ENCODE data around the gene PTPN1.
"Not testable (repeated sequence)": the region's sequence is repeated elsewhere in the genome, so short reads cannot be mapped to it uniquely, and the experiment has no call there.

Gene PTPN1

DNA sequence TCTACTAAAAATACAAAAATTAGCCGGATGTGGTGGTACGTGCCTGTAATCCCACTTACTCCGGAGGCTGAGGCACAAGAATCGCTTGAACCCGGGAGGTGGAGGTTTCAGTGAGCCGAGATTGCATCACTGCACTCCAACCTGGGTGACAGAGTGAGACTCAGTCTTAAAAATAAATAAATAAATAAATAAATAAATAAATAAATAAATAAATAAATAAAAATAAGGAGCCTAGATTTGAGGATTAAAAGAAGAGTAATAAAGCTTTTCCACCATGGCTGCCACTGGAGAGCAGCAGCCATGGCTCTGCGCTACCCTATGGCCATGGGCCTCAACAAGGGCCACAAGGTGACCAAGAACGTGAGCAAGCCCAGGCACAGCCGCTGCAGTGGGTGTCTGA, 110.3 kb downstream of the PTPN1 start:
- DNase-seq: not testable (repeated sequence)

DNA sequence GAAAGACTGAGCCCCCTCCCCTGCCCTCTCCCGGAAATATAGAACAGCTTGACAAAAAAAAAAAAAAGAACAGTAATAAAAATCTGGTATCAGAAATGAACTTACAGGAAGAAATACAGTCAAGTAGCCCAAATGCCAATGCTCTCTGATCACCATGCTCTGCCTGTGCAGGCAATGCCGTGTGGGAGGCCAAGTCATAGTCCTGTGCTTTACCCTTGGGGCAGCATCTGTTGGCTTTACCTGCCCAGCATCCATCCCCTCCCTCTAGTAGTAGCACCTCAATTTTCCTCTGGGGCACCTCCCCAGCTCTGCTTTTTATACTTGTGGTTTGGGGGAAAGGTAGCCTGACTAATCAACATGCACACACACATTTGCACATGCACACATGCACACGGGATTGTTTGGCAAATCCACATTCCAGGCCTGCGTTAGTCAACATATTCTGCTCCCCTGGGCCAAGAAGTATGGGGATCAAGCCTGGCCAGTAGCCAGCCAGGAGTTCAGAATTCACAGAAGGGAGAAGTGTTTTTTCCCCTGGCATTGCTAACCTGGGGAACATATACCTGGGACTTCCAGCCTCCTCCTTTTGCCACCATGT, 111.0 kb downstream of the PTPN1 start:
- DNase-seq: no peak

DNA sequence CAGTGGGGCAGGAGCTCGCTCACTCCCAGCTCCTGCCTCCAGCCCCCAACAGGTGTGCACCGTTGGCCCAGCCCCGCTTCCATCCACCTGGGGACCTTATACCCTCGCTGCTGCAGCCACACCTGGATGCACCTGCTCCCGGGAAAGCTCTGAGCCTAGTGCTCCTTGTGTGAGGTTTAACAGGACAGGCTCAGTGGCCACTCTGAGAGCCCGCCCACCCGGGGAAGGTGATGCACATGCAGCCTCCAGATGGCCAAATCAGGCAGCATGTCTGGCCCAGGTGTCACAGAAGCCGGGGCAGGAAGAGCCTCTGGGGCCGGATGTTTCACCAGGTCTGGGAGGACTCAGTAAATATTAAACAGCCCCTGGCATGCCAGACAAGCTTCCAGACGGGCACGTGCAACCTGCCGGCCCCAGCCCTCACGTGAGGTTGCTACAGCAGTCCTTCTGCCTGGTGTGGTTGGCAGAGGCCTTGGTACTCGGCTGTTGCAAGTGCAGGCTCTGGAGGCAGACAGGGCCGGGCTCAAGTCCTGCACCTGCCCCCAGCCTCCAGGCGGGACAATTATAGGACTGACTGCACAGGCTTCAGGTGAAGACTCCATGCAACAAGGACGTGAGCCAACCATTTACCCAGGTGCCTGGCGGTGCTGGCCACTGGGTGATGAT, 114.3 kb downstream of the PTPN1 start:
- no peak for DNase-seq

DNA sequence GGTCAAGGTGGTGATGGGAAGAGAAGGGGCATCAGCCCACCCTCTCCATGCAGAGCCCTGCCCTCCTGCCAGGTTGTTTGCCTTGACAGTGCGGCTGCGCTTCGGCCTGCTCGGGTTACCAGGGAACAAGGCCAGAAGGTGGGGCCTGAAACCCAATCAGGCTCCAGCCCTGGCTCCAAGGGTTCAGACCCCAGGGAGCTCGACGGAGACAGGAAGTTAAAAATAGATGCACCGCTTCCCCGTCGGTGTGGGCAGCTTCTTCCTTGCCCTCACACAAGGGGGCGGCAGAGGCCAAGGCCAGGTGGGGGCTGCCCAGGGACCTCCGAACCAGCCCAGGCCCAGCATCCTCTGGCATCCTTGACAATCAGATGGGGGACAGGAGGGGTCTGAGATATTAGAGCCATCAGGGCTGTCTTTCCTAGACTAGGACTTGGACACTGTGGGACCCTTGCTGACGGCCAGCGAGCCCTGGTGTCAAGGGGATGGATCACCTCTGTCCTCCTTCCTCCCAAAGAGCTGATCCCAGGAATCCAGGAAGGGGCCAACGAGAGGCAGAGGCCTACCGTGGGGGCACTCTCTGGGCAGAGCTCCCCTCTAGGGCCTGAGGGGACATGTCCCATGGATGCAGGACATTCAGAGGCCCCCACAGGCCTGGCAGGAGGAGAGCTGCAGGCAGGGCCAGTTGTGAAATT, 115.9 kb downstream of the PTPN1 start:
- DNase-seq: peak; percentile 21 to 40

DNA sequence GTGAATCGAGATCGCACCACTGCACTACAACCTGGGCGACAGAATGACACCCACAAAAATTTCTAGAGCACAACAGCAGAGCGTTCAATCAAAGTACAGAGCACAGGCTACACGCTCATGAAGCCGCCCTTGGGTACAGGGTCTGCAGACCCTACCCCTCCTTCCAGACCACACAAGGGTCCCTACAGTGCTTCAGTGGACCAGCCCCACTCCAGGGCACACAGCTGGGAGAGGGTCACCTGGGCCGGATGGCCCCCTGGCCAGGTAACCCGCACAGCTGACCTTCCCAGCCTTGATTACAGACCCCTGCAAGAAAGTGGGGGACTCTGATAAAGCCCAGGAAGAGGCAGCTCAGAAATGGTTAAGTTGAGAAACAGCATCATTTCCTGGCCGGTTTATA, 117.6 kb downstream of the PTPN1 start:
- DNase-seq: no peak

DNA sequence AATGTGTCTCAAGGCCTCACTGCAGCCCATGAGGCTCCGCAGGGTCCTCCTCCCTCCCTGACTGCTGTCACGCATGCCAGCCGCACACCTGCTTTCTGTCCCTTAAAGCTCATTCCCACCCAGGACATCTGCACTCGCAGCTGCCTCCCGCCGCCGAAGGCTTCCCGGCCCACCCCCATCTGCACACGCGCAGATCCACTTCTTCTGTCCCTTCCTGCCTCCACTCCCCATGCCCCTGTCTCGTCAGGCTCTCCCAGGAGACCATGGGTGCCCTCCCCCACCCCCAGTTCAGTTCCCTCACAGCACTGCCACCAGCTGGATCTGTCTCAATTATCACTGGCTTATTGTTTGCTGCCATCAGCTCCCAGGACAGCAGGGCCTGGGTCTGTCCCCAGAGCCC, 118.1 kb downstream of the PTPN1 start:
- no peak for DNase-seq

DNA sequence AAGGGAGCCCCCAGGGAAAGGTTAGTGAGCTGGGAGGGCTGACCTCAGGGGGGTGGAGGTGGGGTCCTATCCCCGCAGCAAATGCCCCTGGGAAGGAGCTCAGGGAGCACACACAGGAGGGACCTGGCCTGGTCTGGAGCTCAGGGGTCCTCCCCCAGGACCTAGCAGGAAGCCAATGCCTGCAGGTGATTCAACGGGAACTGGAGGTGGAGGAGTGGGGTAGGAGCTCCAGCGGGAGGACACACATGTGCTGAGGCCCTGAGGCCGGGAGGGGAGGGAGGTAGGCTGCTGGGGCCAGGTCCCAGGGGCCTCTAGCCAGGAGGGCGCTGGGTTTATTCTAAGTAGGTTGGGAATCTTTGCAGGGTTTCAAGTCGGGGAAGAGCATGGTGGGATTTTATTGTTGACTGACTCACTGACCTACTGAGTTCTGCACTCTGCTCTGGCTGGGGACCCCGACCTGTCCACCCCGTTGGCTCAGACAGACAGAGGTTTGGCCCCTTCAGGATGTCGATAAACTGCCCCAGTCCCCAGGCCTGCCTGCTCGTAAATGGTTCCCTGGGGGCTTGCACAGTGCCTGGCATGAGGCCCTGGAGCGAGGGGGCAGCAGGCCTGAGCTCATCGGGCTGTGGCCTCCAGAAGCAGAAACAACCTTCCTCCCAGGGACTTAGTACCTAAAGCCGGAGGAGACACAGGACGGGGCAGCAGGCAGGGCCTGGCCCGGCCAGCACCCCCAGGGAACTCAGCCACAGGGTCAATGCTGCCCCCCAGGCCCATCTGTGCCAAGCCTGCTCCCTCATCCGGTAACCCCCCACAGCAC, 118.9 kb downstream of the PTPN1 start:
- DNase-seq: no peak

DNA sequence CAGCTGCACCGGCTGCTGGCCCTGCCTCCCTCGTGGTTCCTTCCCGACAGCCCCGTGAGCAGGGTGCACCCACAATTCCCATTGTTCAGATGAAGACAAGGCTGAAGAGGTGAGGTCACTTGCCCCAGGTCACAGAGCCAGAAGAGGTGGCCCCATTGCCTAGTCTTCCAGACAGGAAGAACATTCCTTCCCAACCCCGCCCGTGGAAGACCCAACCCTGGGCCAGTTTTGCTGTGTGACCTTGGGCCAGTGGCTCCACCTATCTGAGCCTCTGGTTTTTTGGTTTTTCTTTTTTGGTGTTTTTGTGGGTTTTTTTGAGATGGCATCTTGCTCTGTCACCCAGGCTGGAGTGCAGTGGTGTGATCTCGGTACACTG, 119.5 kb downstream of the PTPN1 start:
- DNase-seq: no peak

DNA sequence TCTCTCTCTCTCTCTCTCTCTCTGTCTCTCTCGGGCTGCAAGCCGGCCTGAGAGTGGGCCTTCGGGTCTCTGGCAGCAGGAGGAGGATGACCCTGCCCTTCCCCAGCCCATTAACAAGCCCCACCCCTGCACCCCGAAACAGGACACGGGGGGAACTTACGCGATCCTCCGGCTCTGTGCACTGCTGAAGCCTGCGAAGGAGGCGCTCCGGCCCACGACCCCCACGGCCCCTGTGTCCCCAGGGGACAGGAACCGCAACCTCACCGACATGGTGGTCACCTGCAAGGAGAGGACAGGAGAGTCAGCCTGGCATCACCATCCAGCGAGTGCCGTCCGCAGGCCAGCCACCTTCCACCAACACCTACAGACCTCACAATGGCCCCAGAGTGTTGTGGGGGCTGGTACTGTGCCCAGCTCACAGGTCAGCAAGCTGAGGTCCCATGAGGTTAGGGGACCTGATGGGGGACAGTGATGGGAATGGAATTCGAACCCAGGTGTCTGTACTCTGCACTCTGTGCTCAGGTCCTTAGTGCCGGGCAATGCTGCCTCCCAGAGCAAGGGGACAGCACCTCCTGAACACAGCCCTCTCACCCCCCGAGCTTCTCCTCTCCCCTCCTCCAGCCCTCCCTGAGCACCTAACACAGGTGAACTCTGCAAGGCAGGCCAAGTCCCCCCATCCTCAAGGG, 120.5 kb downstream of the PTPN1 start:
- DNase-seq: no peak

DNA sequence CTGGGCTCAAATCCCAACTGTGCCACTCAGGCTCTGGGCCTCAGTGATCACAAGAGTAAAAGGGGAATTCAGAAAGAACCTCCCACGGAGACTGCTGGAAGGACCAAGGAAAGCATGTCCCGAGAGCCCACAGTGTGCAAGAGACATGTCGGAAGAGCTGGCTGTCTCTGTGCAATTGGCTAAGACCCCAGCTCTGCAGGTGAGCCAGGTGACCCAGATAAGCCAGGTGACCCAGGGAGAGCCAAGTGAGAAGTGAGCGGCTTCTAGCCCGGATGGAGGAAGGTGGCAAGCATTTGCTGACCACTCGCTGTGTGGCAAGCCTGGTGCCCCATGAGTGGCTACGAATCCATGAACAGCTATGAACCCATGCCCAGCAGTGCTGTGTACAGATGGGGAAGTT, 122.1 kb downstream of the PTPN1 start:
- no peak for DNase-seq

DNA sequence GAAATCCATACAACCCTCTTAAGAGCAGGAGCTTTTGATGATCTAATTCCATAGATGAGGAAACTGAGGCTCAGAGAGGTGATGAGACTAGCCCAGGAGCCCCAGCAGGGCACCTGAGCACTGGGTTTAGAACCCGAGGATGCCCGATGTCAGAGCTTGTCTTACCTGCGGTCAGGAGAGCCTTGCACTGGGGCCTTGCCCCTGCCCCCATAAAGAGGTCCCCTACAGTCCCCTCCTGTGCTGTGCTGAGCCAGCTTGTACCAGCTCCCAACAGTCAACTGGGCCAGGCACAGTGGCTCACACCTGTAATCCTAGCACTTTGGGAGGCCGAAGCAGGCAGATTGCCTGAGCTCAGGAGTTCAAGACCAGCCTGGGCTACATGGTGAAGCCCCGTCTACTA, 122.5 kb downstream of the PTPN1 start:
- no peak for DNase-seq

DNA sequence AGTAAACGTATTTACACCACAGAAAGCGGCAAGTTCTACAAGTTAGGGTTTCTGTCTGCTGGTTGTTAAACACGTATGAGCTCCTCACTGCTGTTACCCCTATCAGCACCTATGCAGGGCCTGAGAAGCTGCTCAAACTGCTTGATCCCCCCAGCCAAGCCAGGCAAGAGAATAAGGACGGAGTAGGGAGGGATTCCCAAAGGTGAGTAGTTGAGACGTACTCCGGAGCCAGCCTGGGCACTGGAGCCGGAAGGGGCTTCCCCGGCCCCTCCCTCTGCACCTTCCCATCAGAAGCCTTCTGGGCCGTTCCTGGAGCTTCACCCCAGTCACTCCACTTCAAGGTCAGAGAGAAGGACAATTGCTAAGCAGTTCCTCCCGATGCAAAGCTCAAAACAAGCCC, 123.2 kb downstream of the PTPN1 start:
- no peak for DNase-seq

DNA sequence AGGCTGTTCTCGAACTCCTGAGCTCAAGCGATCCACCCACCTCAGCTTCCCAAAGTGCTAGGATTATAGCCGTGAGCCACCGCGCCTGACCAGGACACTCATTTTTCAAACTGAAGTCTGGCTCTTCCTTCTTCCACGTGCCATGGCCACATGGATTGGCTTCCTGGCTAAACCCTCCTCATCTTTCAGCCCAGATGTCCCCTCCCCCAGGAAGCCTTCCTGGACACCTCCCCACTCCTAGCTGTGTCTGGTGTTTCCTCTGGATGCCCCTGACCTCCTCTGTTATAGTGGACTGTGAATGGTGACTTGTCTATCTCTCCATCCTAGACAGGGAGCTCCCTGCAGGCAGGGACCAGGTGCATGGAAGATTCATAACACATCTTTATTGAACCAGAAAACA, 124.0 kb downstream of the PTPN1 start:
- DNase-seq: no peak

Measured in Kasumi-1 (cell line).